ENCODE data around the gene ADAMTS18.

The ADAMTS18 gene

GRCh38 chr16:77430360-77430759 is 4.5 kb downstream of the ADAMTS18 start:
- no peak overlapping the region for H3K27ac ChIP-seq
- TF ChIP-seq CTCF (conservative IDR thresholded peaks at IDR 0.05; ENCODE audit: low read depth, low read length): no peak
- H2AFZ ChIP-seq (ENCODE audit: low read depth): no peak overlapping the region
- H3K27me3 ChIP-seq (ENCODE audit: insufficient read depth, low read depth): no peaks in the 10 kb centered on the region
- H3K4me3 ChIP-seq (IDR thresholded peaks at IDR 0.05; ENCODE audit: insufficient read depth, low read depth, low read length): no peak overlapping the region
- no peaks in the 10 kb centered on the region for H3K79me2 ChIP-seq (ENCODE audit: insufficient read depth, low read depth)
- no peaks in the 10 kb centered on the region for H4K20me1 ChIP-seq (ENCODE audit: insufficient read depth)
- H3K4me1 ChIP-seq (ENCODE audit: low read depth, poor library complexity, severe bottlenecking): no peaks in the 10 kb centered on the region
- no peak overlapping the region for H3K9ac ChIP-seq
- no peak overlapping the region for H3K4me2 ChIP-seq
- H3K36me3 ChIP-seq (ENCODE audit: insufficient read depth): no peaks in the 10 kb centered on the region

- no peak overlapping the region for H3K4me3 ChIP-seq (IDR thresholded peaks at IDR 0.05; ENCODE audit: insufficient read depth, low read depth, low read length)
- H3K36me3 ChIP-seq (ENCODE audit: insufficient read depth): no peaks in the 10 kb centered on the region
- H3K27ac ChIP-seq: no peak overlapping the region
- H3K9ac ChIP-seq: no peak overlapping the region
- H3K4me1 ChIP-seq (ENCODE audit: low read depth, poor library complexity, severe bottlenecking): no peaks in the 10 kb centered on the region
- H3K79me2 ChIP-seq (ENCODE audit: insufficient read depth, low read depth): no peaks in the 10 kb centered on the region
- TF ChIP-seq CTCF (conservative IDR thresholded peaks at IDR 0.05; ENCODE audit: low read depth, low read length): no peak
- no peaks in the 10 kb centered on the region for H3K27me3 ChIP-seq (ENCODE audit: insufficient read depth, low read depth)
- no peaks in the 10 kb centered on the region for H4K20me1 ChIP-seq (ENCODE audit: insufficient read depth)
- no peak overlapping the region for H2AFZ ChIP-seq (ENCODE audit: low read depth)
- no peak overlapping the region for H3K4me2 ChIP-seq
Observed at GRCh38 chr16:77424871-77425604, 9.8 kb downstream of the ADAMTS18 start.

GRCh38 chr16:77422196-77422784 is 12.5 kb downstream of the ADAMTS18 start:
- no peaks in the 10 kb centered on the region for H3K27me3 ChIP-seq (ENCODE audit: insufficient read depth, low read depth)
- no peak overlapping the region for H2AFZ ChIP-seq (ENCODE audit: low read depth)
- no peak overlapping the region for H3K9ac ChIP-seq
- no peaks in the 10 kb centered on the region for H4K20me1 ChIP-seq (ENCODE audit: insufficient read depth)
- no peaks in the 10 kb centered on the region for H3K36me3 ChIP-seq (ENCODE audit: insufficient read depth)
- H3K4me1 ChIP-seq (ENCODE audit: low read depth, poor library complexity, severe bottlenecking): no peaks in the 10 kb centered on the region
- H3K4me3 ChIP-seq (IDR thresholded peaks at IDR 0.05; ENCODE audit: insufficient read depth, low read depth, low read length): no peak overlapping the region
- no peak overlapping the region for H3K4me2 ChIP-seq
- H3K79me2 ChIP-seq (ENCODE audit: insufficient read depth, low read depth): no peaks in the 10 kb centered on the region
- no peak for TF ChIP-seq CTCF (conservative IDR thresholded peaks at IDR 0.05; ENCODE audit: low read depth, low read length)
- no peak overlapping the region for H3K27ac ChIP-seq

GRCh38 chr16:77416939-77417480 is 17.8 kb downstream of the ADAMTS18 start:
- Histone ChIP-seq H2AFZ (ENCODE audit: low read depth) (no peak overlapping the region), H3K4me2 (no peak overlapping the region), H3K9ac (no peak overlapping the region), H3K4me3 (IDR thresholded peaks at IDR 0.05; ENCODE audit: insufficient read depth, low read depth, low read length) (no peak overlapping the region), H3K4me1 (ENCODE audit: low read depth, poor library complexity, severe bottlenecking) (no peaks in the 10 kb centered on the region), H3K27me3 (ENCODE audit: insufficient read depth, low read depth) (peaks cover 4% of the 10 kb centered on the region; the same call in 1 of the 2 replicates), H4K20me1 (ENCODE audit: insufficient read depth) (no peaks in the 10 kb centered on the region), H3K79me2 (ENCODE audit: insufficient read depth, low read depth) (no peaks in the 10 kb centered on the region), H3K36me3 (ENCODE audit: insufficient read depth) (no peaks in the 10 kb centered on the region), H3K27ac (no peak overlapping the region)
- no peak for TF ChIP-seq CTCF (conservative IDR thresholded peaks at IDR 0.05; ENCODE audit: low read depth, low read length)

All from KMS-11 (cell line).